SJCRH30 (cell line): ENCODE data around the gene DGKQ. TPM values are rescaled to one million over a fixed set of nuclear protein-coding genes. Genes with fewer than 3 reads are reported as not detected.

ENCODE experiments used
- DNase-seq, 2 experiments: peaks; one replicate each; pipeline ENCODE4 v3.0.0-alpha.2; 2015 to 2020
- H3K27ac ChIP-seq: fragments of 250-450 bp; sonication (Bioruptor Pico); 2 replicates; pipeline ENCODE4 v1.5.1; 2020; ENCODE audit warnings: mild to moderate bottlenecking, moderate library complexity
- H3K27me3 ChIP-seq: fragments of 250-450 bp; sonication (Bioruptor Pico); 2 replicates; pipeline ENCODE4 v1.5.1; 2020; ENCODE audit warnings: mild to moderate bottlenecking, moderate library complexity
- H3K36me3 ChIP-seq: fragments of 250-450 bp; sonication (Bioruptor Pico); 2 replicates; pipeline ENCODE4 v1.5.1; 2020; ENCODE audit warnings: mild to moderate bottlenecking, moderate library complexity
- H3K4me1 ChIP-seq: fragments of 250-450 bp; sonication (Bioruptor Pico); 2 replicates; pipeline ENCODE4 v1.5.1; 2020; ENCODE audit warnings: mild to moderate bottlenecking, moderate library complexity
- H3K4me3 ChIP-seq: fragments of 250-450 bp; sonication (Bioruptor Pico); 2 replicates; pipeline ENCODE4 v1.5.1; 2020; ENCODE audit warnings: mild to moderate bottlenecking, moderate library complexity
- H3K9me3 ChIP-seq: fragments of 250-450 bp; sonication (Bioruptor Pico); replicated peaks from 2 replicates; pipeline ENCODE4 v1.5.1; 2020; ENCODE audit warnings: mild to moderate bottlenecking, moderate library complexity
- total RNA-seq: library from RNA; depleted of rRNA; stranded (reverse); fragments of >200 nt; shearing (Covaris generic); gene quantifications from 2 replicates; pipeline ENCODE4 v1.2.3, GENCODE V29; 2014

The DGKQ gene
- total RNA-seq, 1 experiment from 2014 or later, result 2.8 TPM

GRCh38 chr4:965766-966134 lies 7.6 kb downstream of the DGKQ start:
- Histone ChIP-seq H3K36me3 (no peaks in the 10 kb centered on the region), H3K4me1 (no peaks in the 10 kb centered on the region), H3K27ac (no peak overlapping the region), H3K27me3 (no peaks in the 10 kb centered on the region), H3K4me3 (no peak overlapping the region), H3K9me3 (no peaks in the 10 kb centered on the region)
- DNase-seq, result no peak

- Histone ChIP-seq H3K4me1 (no peaks in the 10 kb centered on the region), H3K9me3 (no peaks in the 10 kb centered on the region), H3K36me3 (no peaks in the 10 kb centered on the region), H3K4me3 (no peak overlapping the region), H3K27ac (no peak overlapping the region), H3K27me3 (no peaks in the 10 kb centered on the region)
- DNase-seq, result no peak
Measured at GRCh38 chr4:965048-965765, 8.2 kb downstream of the DGKQ start.

DNA sequence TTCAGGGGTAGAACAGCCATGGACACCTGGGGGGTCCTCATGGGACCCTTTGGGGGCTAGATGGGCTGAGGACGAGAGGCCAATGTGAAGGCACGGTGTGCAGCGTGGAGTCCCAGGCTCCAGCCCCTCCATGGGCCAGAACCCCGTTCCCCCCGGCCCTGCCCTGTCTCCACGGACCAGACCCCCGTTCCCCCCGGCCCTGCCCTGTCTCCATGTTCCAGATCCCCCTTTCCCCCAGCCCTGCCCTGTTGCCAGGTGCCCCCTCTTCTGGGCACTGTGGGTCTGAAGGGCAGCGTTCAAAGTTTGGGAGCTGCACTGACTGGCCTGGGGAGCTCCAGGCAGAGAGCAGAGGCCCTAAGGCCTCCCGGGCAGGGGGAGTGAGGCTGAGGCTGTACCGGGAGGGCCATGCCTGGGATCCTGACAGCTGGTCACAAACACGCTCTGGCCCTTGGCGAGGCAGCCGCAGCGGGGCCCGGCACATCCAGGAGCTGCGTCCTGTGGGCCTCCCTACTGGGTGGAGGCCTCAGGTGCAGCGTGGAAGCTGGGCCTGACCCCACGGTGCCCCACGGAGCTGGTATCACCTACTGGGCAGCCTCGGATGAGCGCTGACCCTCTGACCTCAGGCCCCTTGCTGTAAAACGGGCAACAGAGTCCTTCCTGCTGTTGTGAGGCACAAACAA lies 8.9 kb downstream of the DGKQ start:
- Histone ChIP-seq H3K27me3 (no peaks in the 10 kb centered on the region), H3K4me1 (no peaks in the 10 kb centered on the region; the same call in 1 of the 2 replicates), H3K4me3 (no peak overlapping the region), H3K36me3 (no peaks in the 10 kb centered on the region), H3K9me3 (no peaks in the 10 kb centered on the region), H3K27ac (no peak overlapping the region)
- DNase-seq, result no peak

- DNase-seq, result no peak
- no peak overlapping the region for H3K27ac ChIP-seq
- no peaks in the 10 kb centered on the region for H3K27me3 ChIP-seq
- H3K9me3 ChIP-seq, result no peaks in the 10 kb centered on the region
- H3K36me3 ChIP-seq, result no peaks in the 10 kb centered on the region
- no peak overlapping the region for H3K4me3 ChIP-seq
- peaks cover 5% of the 10 kb centered on the region; the same call in 1 of the 2 replicates for H3K4me1 ChIP-seq
Measured at GRCh38 chr4:963276-964225, 9.8 kb downstream of the DGKQ start.

- Histone ChIP-seq H3K4me3 (no peak overlapping the region), H3K27ac (no peak overlapping the region), H3K27me3 (no peaks in the 10 kb centered on the region), H3K9me3 (no peaks in the 10 kb centered on the region), H3K36me3 (no peaks in the 10 kb centered on the region), H3K4me1 (peaks cover 5% of the 10 kb centered on the region; the same call in 1 of the 2 replicates)
- no peak for DNase-seq
Measured at GRCh38 chr4:962231-963208, 10.8 kb downstream of the DGKQ start.

- no peak for DNase-seq
- Histone ChIP-seq H3K36me3 (no peaks in the 10 kb centered on the region), H3K4me3 (no peak overlapping the region), H3K9me3 (no peaks in the 10 kb centered on the region), H3K4me1 (peaks cover 5% of the 10 kb centered on the region; the same call in 1 of the 2 replicates), H3K27me3 (no peaks in the 10 kb centered on the region), H3K27ac (no peak overlapping the region)
Measured at GRCh38 chr4:961351-962230, 11.8 kb downstream of the DGKQ start.

GRCh38 chr4:960636-961350 lies 12.6 kb downstream of the DGKQ start:
- no peak overlapping the region for H3K4me3 ChIP-seq
- DNase-seq, result no peak
- H3K9me3 ChIP-seq, result no peaks in the 10 kb centered on the region
- H3K27ac ChIP-seq, result no peak overlapping the region
- H3K27me3 ChIP-seq, result no peaks in the 10 kb centered on the region
- no peaks in the 10 kb centered on the region for H3K36me3 ChIP-seq
- peaks cover 5% of the 10 kb centered on the region; the same call in 1 of the 2 replicates for H3K4me1 ChIP-seq

DNA sequence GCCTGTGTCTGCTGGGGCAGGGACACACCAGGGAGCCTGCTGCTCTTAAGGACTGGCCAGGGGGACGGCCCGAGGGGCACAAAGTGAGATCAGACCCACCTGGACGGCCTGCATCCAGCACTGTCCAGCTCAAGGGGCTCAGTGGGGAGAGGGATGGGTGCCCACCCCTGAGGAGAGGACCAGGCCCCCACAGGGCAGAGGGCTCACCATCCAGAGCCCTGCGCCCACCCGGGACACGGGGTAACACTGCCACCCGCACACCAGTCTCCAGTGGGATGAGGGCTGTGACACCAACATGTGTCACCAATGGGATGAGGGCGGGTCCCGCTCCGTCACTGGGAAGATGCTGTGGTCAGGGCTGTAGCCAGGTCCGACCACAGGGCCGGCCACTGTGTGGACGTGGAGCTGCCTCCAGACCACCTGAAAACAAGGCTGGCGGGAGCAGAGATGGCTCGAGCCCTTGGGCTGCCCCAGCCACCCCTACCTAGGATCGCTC lies 13.2 kb downstream of the DGKQ start:
- Histone ChIP-seq H3K4me1 (peaks cover 5% of the 10 kb centered on the region; the same call in 1 of the 2 replicates), H3K27me3 (no peaks in the 10 kb centered on the region), H3K27ac (no peak overlapping the region), H3K9me3 (no peaks in the 10 kb centered on the region), H3K36me3 (no peaks in the 10 kb centered on the region), H3K4me3 (no peak overlapping the region)
- no peak for DNase-seq

DNA sequence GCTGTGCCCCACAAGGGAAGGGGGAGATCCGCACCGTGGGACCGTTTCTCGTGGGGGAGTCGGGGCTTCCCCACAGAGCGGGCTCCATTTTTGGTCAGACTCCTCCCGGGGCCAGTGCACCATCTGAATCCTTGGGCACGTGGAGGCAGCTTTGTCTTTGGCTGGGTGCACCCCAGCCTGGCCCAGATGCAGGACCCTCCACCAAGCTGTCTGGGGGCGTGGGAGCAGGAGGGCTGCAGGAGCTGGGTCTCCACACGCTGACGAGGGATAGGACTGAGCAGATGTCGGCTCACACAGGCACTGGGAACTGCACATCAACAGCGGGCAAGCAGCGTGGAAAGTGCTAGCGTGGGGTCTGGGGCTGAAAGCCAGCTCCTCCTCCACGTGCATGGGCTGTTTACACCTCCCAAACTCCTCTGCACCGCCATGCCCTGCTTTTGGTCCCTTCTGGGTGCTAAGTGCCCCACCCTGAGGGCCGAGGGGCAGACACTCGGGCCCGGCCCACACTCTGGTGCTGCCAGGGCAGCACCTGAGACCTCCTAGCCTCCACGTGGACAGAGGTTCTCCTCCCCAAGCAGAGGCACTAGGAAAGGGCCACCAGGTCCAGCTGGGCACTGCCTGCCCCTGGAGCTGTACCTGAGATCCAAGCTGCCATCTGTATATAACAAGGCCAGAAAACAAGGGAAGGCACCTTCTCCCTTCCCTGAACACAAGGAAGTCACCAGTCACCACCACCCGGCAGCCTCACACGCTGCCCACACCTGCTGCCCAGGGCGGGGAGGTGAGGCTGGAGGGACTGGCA lies 13.8 kb downstream of the DGKQ start:
- no peak for DNase-seq
- Histone ChIP-seq H3K27me3 (no peaks in the 10 kb centered on the region), H3K4me3 (no peak overlapping the region), H3K27ac (no peak overlapping the region), H3K36me3 (no peaks in the 10 kb centered on the region), H3K4me1 (peaks cover 5% of the 10 kb centered on the region; the same call in 1 of the 2 replicates), H3K9me3 (no peaks in the 10 kb centered on the region)

- Histone ChIP-seq H3K27me3 (no peaks in the 10 kb centered on the region), H3K9me3 (no peaks in the 10 kb centered on the region), H3K4me3 (no peak overlapping the region), H3K36me3 (no peaks in the 10 kb centered on the region), H3K27ac (peak overlapping the region; percentile 12; the same call in 1 of the 2 replicates), H3K4me1 (peaks cover 5% of the 10 kb centered on the region; the same call in 1 of the 2 replicates)
- peak; percentile 67 to 68 for DNase-seq
Measured at GRCh38 chr4:958696-959337, 14.6 kb downstream of the DGKQ start.

DNA sequence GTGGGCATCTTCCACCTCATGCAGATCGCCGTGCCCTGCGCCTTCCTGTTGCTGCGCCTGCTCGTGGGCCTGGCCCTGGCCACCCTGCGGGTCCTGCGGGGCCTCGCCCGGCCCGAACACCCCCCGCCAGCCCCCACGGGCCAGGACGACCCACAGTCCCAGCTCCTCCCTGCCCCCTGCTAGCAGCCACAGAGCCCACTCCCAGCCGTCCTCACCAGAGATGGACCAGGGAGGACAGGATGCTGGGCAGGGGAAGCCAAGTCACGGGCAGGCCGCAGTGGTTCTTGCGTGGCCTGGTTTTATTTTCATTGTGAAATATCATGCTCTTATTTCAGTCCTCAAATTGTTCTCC lies 15.1 kb downstream of the DGKQ start:
- no peak for DNase-seq
- Histone ChIP-seq H3K4me3 (no peak overlapping the region), H3K36me3 (no peaks in the 10 kb centered on the region)

More for the DNA sequence above, 15.1 kb downstream of the DGKQ start:
- no peak overlapping the region; the same call in 1 of the 2 replicates for H3K27ac ChIP-seq
- no peaks in the 10 kb centered on the region for H3K27me3 ChIP-seq
- peaks cover 5% of the 10 kb centered on the region; the same call in 1 of the 2 replicates for H3K4me1 ChIP-seq
- H3K9me3 ChIP-seq, result no peaks in the 10 kb centered on the region
